HFF-Myc (cell line): ENCODE measurements around the gene PPCDC.

Source experiments
- DNase-seq: peaks from one replicate; pipeline ENCODE4 v3.0.0-alpha.2; 2011; ENCODE audit warnings: low read depth; ENCODE audit errors: extremely low read depth
- H3K4me3 ChIP-seq: replicated peaks from 2 replicates; pipeline ENCODE4 v1.5.1; 2011; ENCODE audit warnings: low read depth, mild to moderate bottlenecking, control low read depth, low read length
- CTCF ChIP-seq: IDR thresholded peaks from 2 replicates; pipeline ENCODE4 v1.5.1; 2012; ENCODE audit warnings: mild to moderate bottlenecking, low read depth, low read length, control low read depth; ENCODE audit errors: missing control alignments

PPCDC gene

GRCh38 chr15:75007216-75007615 is 16.2 kb upstream of the PPCDC start:
- no peak overlapping the region for H3K4me3 ChIP-seq
- no peak for DNase-seq
- no peak for TF ChIP-seq CTCF

GRCh38 chr15:75008221-75008625 is 15.2 kb upstream of the PPCDC start:
- no peak for DNase-seq
- no peak for TF ChIP-seq CTCF
- H3K4me3 ChIP-seq, result no peak overlapping the region

GRCh38 chr15:75008629-75009326 is 14.6 kb upstream of the PPCDC start:
- DNase-seq, result no peak
- no peak for TF ChIP-seq CTCF
- H3K4me3 ChIP-seq, result no peak overlapping the region

GRCh38 chr15:75016431-75016830 is 7.0 kb upstream of the PPCDC start:
- H3K4me3 ChIP-seq, result no peak overlapping the region
- no peak for TF ChIP-seq CTCF
- DNase-seq, result no peak

- no peak for TF ChIP-seq CTCF
- no peak for DNase-seq
- no peak overlapping the region for H3K4me3 ChIP-seq
Measured at GRCh38 chr15:75019916-75020315, 3.5 kb upstream of the PPCDC start.

GRCh38 chr15:75021341-75021740 is 2.0 kb upstream of the PPCDC start:
- TF ChIP-seq CTCF, result no peak
- no peak for DNase-seq
- H3K4me3 ChIP-seq, result no peak overlapping the region

- TF ChIP-seq CTCF, result no peak
- no peak overlapping the region for H3K4me3 ChIP-seq
- no peak for DNase-seq
Measured at GRCh38 chr15:75022783-75023180, 608 bp upstream of the PPCDC start.
